K562 (cell line): ENCODE data around the gene SMAGP. TPM values are rescaled to one million over a fixed set of nuclear protein-coding genes. Genes with fewer than 3 reads are reported as not detected.

Experiments
- ADNP ChIP-seq: fragments of 200-800 bp; sonication (Bioruptor generic); IDR thresholded peaks from 2 replicates; pipeline ENCODE4 v1.6.1; 2016; ENCODE audit warnings: missing genetic modification characterization, missing compliant biosample characterization
- C11orf30 ChIP-seq: fragments of 450-650 bp; IDR thresholded peaks from 2 replicates; pipeline ENCODE4 v1.6.1; 2016; ENCODE audit warnings: low read depth, mild to moderate bottlenecking
- CBX2 ChIP-seq: fragments of 200-600 bp; sonication (generic); IDR thresholded peaks from one replicate; pipeline ENCODE4 v1.6.1; 2012; ENCODE audit warnings: mild to moderate bottlenecking, low read length, inconsistent platforms; ENCODE audit not compliant: insufficient read depth, poor library complexity, severe bottlenecking
- CGGBP1 ChIP-seq: fragments of 250-450 bp; sonication (Bioruptor Pico); IDR thresholded peaks from 2 replicates; pipeline ENCODE4 v1.9.0; 2021; ENCODE audit warnings: mild to moderate bottlenecking
- CREB3 ChIP-seq: fragments of 450-650 bp; conservative IDR thresholded peaks from 2 replicates; pipeline ENCODE4 v1.6.1; 2016; ENCODE audit warnings: missing genetic modification characterization, low read depth, mild to moderate bottlenecking, missing compliant biosample characterization, moderate library complexity
- CUX1 ChIP-seq: fragments of 200-800 bp; sonication (Bioruptor generic); IDR thresholded peaks from 2 replicates; pipeline ENCODE4 v1.6.1; 2016; ENCODE audit warnings: missing genetic modification characterization, missing compliant biosample characterization
- DMBX1 ChIP-seq: fragments of 250-450 bp; sonication (Bioruptor Pico); IDR thresholded peaks from 2 replicates; pipeline ENCODE4 v1.8.0; 2022; ENCODE audit warnings: inconsistent platforms, mild to moderate bottlenecking, moderate library complexity, borderline replicate concordance
- EP300 ChIP-seq: IDR thresholded peaks from 2 replicates; pipeline ENCODE4 v1.6.1; 2012; ENCODE audit warnings: low read length, improper control_type of control experiment
- HEY1 ChIP-seq: fragments of 250-450 bp; sonication (Bioruptor Pico); IDR thresholded peaks from 2 replicates; pipeline ENCODE4 v1.5.0; 2020; ENCODE audit warnings: mild to moderate bottlenecking, moderate library complexity, borderline replicate concordance
- KAT8 ChIP-seq: fragments of 450-650 bp; IDR thresholded peaks from 2 replicates; pipeline ENCODE4 v1.6.1; 2016; ENCODE audit warnings: low read depth, mild to moderate bottlenecking
- MAFG ChIP-seq: fragments of 450-650 bp; conservative IDR thresholded peaks from 2 replicates; pipeline ENCODE4 v1.6.1; 2016; ENCODE audit warnings: missing genetic modification characterization, missing compliant biosample characterization
- MXI1 ChIP-seq: IDR thresholded peaks from 2 replicates; pipeline ENCODE4 v1.6.1; 2011; ENCODE audit warnings: low read depth, mild to moderate bottlenecking, improper control_type of control experiment, low read length
- POLR2A ChIP-seq: fragments of 450-650 bp; conservative IDR thresholded peaks from 2 replicates; pipeline ENCODE4 v1.6.1; 2016
- RB1 ChIP-seq: fragments of 450-650 bp; IDR thresholded peaks from 2 replicates; pipeline ENCODE4 v1.6.1; 2017; ENCODE audit warnings: low read depth, mild to moderate bottlenecking
- polyA plus RNA-seq, 8 experiments: library from polyadenylated mRNA; depleted of rRNA in 4 of 8; stranded (reverse) in 5 of 8; unstranded in 3 of 8; fragments of >200 nt; fragmentation: Nextera tagmentation in 2 of 8; fragmentation: Illumina TruSeq in 1 of 8; extraction: Ambion mirVana in 2 of 8; extraction: Trizol in 1 of 8; gene quantifications; 2 replicates each; pipeline versions ENCODE4 v1.2.1 to v1.2.3, GENCODE V29; 2011 to 2014; ENCODE audit warnings: inconsistent platforms in 1 of 8, missing spikeins in 1 of 8
- total RNA-seq, 7 experiments: library from RNA; depleted of rRNA in 6 of 7; stranded (reverse); fragments of >200 nt in 6 of 7; fragmentation: Illumina TruSeq in 2 of 7; extraction: Trizol in 2 of 7; gene quantifications; 2 replicates each; pipeline versions ENCODE4 v1.2.1 to v1.2.3, GENCODE V29; 2011 to 2021; ENCODE audit warnings: low replicate concordance in 1 of 7
- TF ChIP-seq, protein P1 (sequence below), 2 experiments: IDR thresholded peaks; 2 replicates each; pipeline ENCODE4 v1.6.1; 2012; ENCODE audit warnings: improper control_type of control experiment in 2 of 2, low read depth in 2 of 2, low read length in 2 of 2, borderline replicate concordance in 1 of 2
- TF ChIP-seq, protein P2 (sequence below): fragments of 250-450 bp; sonication (Bioruptor Pico); IDR thresholded peaks from 2 replicates; pipeline ENCODE4 v1.8.0; 2021; ENCODE audit warnings: moderate library complexity, mild to moderate bottlenecking, inconsistent platforms
- TF ChIP-seq, protein P3 (sequence below): fragments of 250-450 bp; sonication (Bioruptor Pico); IDR thresholded peaks from 2 replicates; pipeline ENCODE4 v1.4.0; 2020; ENCODE audit warnings: mild to moderate bottlenecking, moderate library complexity

Gene SMAGP
- total and polyA plus RNA-seq, 9 of the 15 experiments (the other 6 are each of a cell fraction or from before 2014, with no cell fraction given): 23.1 to 62.3 (median 29.9) TPM

- TF ChIP-seq MXI1: no peak
- no peak for TF ChIP-seq CBX2
- TF ChIP-seq, protein P1, sequence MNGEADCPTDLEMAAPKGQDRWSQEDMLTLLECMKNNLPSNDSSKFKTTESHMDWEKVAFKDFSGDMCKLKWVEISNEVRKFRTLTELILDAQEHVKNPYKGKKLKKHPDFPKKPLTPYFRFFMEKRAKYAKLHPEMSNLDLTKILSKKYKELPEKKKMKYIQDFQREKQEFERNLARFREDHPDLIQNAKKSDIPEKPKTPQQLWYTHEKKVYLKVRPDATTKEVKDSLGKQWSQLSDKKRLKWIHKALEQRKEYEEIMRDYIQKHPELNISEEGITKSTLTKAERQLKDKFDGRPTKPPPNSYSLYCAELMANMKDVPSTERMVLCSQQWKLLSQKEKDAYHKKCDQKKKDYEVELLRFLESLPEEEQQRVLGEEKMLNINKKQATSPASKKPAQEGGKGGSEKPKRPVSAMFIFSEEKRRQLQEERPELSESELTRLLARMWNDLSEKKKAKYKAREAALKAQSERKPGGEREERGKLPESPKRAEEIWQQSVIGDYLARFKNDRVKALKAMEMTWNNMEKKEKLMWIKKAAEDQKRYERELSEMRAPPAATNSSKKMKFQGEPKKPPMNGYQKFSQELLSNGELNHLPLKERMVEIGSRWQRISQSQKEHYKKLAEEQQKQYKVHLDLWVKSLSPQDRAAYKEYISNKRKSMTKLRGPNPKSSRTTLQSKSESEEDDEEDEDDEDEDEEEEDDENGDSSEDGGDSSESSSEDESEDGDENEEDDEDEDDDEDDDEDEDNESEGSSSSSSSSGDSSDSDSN (IDR thresholded peaks at IDR 0.05; ENCODE audit: borderline replicate concordance in 1 of 2, low read depth in 2 of 2, low read length in 2 of 2): no peak
- TF ChIP-seq MAFG (tag): no peak
- TF ChIP-seq DMBX1: no peak
- no peak for TF ChIP-seq KAT8
- no peak for TF ChIP-seq ADNP (tag)
- TF ChIP-seq, protein P2, sequence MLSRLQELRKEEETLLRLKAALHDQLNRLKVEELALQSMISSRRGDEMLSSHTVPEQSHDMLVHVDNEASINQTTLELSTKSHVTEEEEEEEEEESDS (CRISPR knock-in tag): no peak
- no peak for TF ChIP-seq CGGBP1 (CRISPR knock-in tag)
- peak; percentile 41; the same call in 1 of the 2 replicates for TF ChIP-seq EP300
- TF ChIP-seq RB1: peak; percentile 42; the same call in 1 of the 2 replicates
- TF ChIP-seq POLR2A: peak; percentile 95
- TF ChIP-seq CUX1 (CRISPR knock-in tag): no peak
- no peak for TF ChIP-seq HEY1 (CRISPR knock-in tag)
- TF ChIP-seq, protein P3, sequence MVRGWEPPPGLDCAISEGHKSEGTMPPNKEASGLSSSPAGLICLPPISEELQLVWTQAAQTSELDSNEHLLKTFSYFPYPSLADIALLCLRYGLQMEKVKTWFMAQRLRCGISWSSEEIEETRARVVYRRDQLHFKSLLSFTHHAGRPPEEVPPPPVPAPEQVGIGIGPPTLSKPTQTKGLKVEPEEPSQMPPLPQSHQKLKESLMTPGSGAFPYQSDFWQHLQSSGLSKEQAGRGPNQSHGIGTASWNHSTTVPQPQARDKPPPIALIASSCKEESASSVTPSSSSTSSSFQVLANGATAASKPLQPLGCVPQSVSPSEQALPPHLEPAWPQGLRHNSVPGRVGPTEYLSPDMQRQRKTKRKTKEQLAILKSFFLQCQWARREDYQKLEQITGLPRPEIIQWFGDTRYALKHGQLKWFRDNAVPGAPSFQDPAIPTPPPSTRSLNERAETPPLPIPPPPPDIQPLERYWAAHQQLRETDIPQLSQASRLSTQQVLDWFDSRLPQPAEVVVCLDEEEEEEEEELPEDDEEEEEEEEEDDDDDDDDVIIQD: no peak
- TF ChIP-seq C11orf30: peak; percentile 60
- TF ChIP-seq CREB3 (tag): no peak
Observed at GRCh38 chr12:51238510-51239334, 31.5 kb downstream of the SMAGP start, which contains the start of gene DAZAP2 (continued).
